ENCODE data around the gene B2M. TPM values are rescaled to one million over a fixed set of nuclear protein-coding genes. Genes with fewer than 3 reads are reported as not detected.

B2M gene
- total RNA-seq, 1 experiment from 2014 or later: 81.0 TPM

- Histone ChIP-seq H3K4me2 (ENCODE audit: insufficient read depth, insufficient read length, low read length) (no peak overlapping the region), H3K9ac (ENCODE audit: extremely low read depth, insufficient read length, low read length) (no peak overlapping the region), H3K23me2 (ENCODE audit: insufficient read length, low read depth, low read length, poor library complexity, severe bottlenecking) (no peaks in the 10 kb centered on the region), H3T11ph (ENCODE audit: low read length) (no peak overlapping the region), H4K20me1 (ENCODE audit: control insufficient read depth, insufficient read depth, insufficient read length) (no peaks in the 10 kb centered on the region), H2BK5ac (ENCODE audit: insufficient read length, low read length) (no peak overlapping the region), H3K79me1 (ENCODE audit: insufficient read depth, low read depth, low read length, poor library complexity, severe bottlenecking) (no peaks in the 10 kb centered on the region), H3K27me3 (ENCODE audit: insufficient read depth, low read length) (no peaks in the 10 kb centered on the region), H4K5ac (ENCODE audit: insufficient read length, low read depth, low read length) (no peak overlapping the region), H3K27ac (ENCODE audit: insufficient read length, low read depth, low read length) (no peak overlapping the region), H3K56ac (ENCODE audit: insufficient read length, low read depth, low read length) (no peak overlapping the region), H3K14ac (ENCODE audit: insufficient read depth, low read length) (no peak overlapping the region), H3K79me2 (ENCODE audit: insufficient read depth, low read length) (no peaks in the 10 kb centered on the region), H3K4me1 (ENCODE audit: insufficient read depth, low read length) (no peaks in the 10 kb centered on the region), H4K91ac (ENCODE audit: insufficient read length, low read depth, low read length) (no peak overlapping the region), H3K18ac (ENCODE audit: insufficient read length, low read depth, low read length) (no peak overlapping the region), H4K8ac (replicated peaks; ENCODE audit: insufficient read length, low read depth, low read length) (no peak overlapping the region), H2BK20ac (ENCODE audit: low read depth, low read length, poor library complexity, severe bottlenecking) (no peak overlapping the region), H2AK5ac (ENCODE audit: insufficient read length, low read length) (no peak overlapping the region), H2BK15ac (ENCODE audit: low read depth, low read length) (no peak overlapping the region), H3K23ac (ENCODE audit: insufficient read length, low read depth, low read length) (no peak overlapping the region), H2AFZ (ENCODE audit: low read length) (no peak overlapping the region), H3K9me3 (ENCODE audit: control insufficient read depth, low read depth, low read length) (no peaks in the 10 kb centered on the region), H3K4ac (ENCODE audit: low read depth, low read length) (no peak overlapping the region), H2BK12ac (ENCODE audit: insufficient read length, low read depth, low read length) (no peak overlapping the region), H2BK120ac (ENCODE audit: low read depth, low read length, poor library complexity, severe bottlenecking) (no peak overlapping the region)
- H3K36me3 Mint-ChIP-seq (ENCODE audit: insufficient read depth in 1 of 3, low read depth in 3 of 3): no peaks in the 10 kb centered on the region; a peak in 1 of 7 replicates
- no peak for TF ChIP-seq CTCF (conservative IDR thresholded peaks at IDR 0.05)
- no peaks in the 10 kb centered on the region for H3K9me3 Mint-ChIP-seq
- H3K4me1 Mint-ChIP-seq: peaks cover 0 to 4% of the 10 kb centered on the region in 2 experiments; a peak in 1 of 4 replicates
- DNase-seq: no peak
- no peak overlapping the region; a peak in 1 of 5 replicates for H3K4me3 Mint-ChIP-seq
- no peak overlapping the region for H3K27ac Mint-ChIP-seq
- no CpG with 5 or more reads among the region's 5 CpGs for WGBS (ENCODE audit: extremely low coverage, insufficient read length, low lambda C conversion rate)
- H3K27me3 Mint-ChIP-seq (ENCODE audit: low read depth): peaks cover 3% of the 10 kb centered on the region
These were observed 35.4 kb upstream of the B2M start for GRCh38 chr15:44675911-44676310.
